KMS-11 (cell line): Measurements from ENCODE around the gene FMO1.
"Not testable (repeated sequence)": the region's sequence is repeated elsewhere in the genome, so short reads cannot be mapped to it uniquely, and the experiment has no call there.

ENCODE experiments used
- H2AFZ ChIP-seq: fragments of 200-600 bp; sonication (generic); 2 replicates; pipeline ENCODE4 v1.6.1; 2016; ENCODE audit warnings: antibody characterized with exemption, mixed run types, low read depth
- H3K27ac ChIP-seq: fragments of 200-600 bp; sonication (generic); 2 replicates; pipeline ENCODE4 v1.6.1; 2016; ENCODE audit warnings: mild to moderate bottlenecking, mixed run types
- H3K27me3 ChIP-seq: fragments of 200-600 bp; sonication (generic); 2 replicates; pipeline ENCODE4 v1.6.1; 2017; ENCODE audit warnings: mild to moderate bottlenecking, low read depth, mixed run types, moderate library complexity; ENCODE audit not compliant: insufficient read depth
- H3K36me3 ChIP-seq: fragments of 200-600 bp; sonication (generic); 2 replicates; pipeline ENCODE4 v1.6.1; 2017; ENCODE audit warnings: mild to moderate bottlenecking, mixed run types; ENCODE audit not compliant: insufficient read depth
- H3K4me1 ChIP-seq: fragments of 200-600 bp; sonication (generic); 2 replicates; pipeline ENCODE4 v1.6.1; 2016; ENCODE audit warnings: mild to moderate bottlenecking, low read depth, mixed run types; ENCODE audit not compliant: poor library complexity, severe bottlenecking
- H3K4me2 ChIP-seq: fragments of 200-600 bp; sonication (generic); 2 replicates; pipeline ENCODE4 v1.7.0; 2016; ENCODE audit warnings: mild to moderate bottlenecking, mixed run types
- H3K4me3 ChIP-seq: fragments of 200-600 bp; sonication (generic); IDR thresholded peaks from 2 replicates; pipeline ENCODE4 v1.6.1; 2017; ENCODE audit warnings: low read depth, low read length, mixed read lengths; ENCODE audit not compliant: insufficient read depth
- H3K79me2 ChIP-seq: fragments of 200-600 bp; sonication (generic); 2 replicates; pipeline ENCODE4 v1.6.1; 2016; ENCODE audit warnings: low read depth, mixed run types; ENCODE audit not compliant: insufficient read depth
- H3K9ac ChIP-seq: fragments of 200-600 bp; sonication (generic); 2 replicates; pipeline ENCODE4 v1.6.1; 2016; ENCODE audit warnings: mild to moderate bottlenecking, mixed run types
- H4K20me1 ChIP-seq: fragments of 200-600 bp; sonication (generic); 2 replicates; pipeline ENCODE4 v1.6.1; 2016; ENCODE audit warnings: mild to moderate bottlenecking, mixed run types; ENCODE audit not compliant: insufficient read depth
- TF ChIP-seq, protein P1 (sequence below): fragments of 200-600 bp; sonication (generic); conservative IDR thresholded peaks from 2 replicates; pipeline ENCODE4 v1.6.1; 2017; ENCODE audit warnings: low read depth, mild to moderate bottlenecking, antibody characterized with exemption, low read length, moderate library complexity, mixed read lengths

The FMO1 gene

DNA sequence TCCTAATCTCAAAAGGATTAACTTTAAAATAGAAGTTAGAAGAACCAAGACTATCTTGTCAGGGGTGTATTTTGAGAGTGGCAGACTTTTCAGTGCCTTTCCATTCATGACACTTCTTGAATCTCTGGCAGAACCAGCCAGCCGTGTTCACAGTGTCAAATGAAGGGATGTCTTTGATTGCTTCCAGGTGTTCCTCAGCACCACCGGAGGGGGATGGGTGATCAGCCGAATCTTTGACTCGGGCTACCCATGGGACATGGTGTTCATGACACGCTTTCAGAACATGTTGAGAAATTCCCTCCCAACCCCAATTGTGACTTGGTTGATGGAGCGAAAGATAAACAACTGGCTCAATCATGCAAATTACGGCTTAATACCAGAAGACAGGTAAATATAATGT, 32.3 kb downstream of the FMO1 start:
- Histone ChIP-seq H3K79me2 (no peaks in the 10 kb centered on the region), H3K27ac (no peak overlapping the region), H3K9ac (no peak overlapping the region), H2AFZ (no peak overlapping the region), H3K27me3 (no peaks in the 10 kb centered on the region), H4K20me1 (no peaks in the 10 kb centered on the region), H3K36me3 (no peaks in the 10 kb centered on the region), H3K4me1 (no peaks in the 10 kb centered on the region), H3K4me3 (no peak overlapping the region), H3K4me2 (no peak overlapping the region)
- TF ChIP-seq, protein P1, sequence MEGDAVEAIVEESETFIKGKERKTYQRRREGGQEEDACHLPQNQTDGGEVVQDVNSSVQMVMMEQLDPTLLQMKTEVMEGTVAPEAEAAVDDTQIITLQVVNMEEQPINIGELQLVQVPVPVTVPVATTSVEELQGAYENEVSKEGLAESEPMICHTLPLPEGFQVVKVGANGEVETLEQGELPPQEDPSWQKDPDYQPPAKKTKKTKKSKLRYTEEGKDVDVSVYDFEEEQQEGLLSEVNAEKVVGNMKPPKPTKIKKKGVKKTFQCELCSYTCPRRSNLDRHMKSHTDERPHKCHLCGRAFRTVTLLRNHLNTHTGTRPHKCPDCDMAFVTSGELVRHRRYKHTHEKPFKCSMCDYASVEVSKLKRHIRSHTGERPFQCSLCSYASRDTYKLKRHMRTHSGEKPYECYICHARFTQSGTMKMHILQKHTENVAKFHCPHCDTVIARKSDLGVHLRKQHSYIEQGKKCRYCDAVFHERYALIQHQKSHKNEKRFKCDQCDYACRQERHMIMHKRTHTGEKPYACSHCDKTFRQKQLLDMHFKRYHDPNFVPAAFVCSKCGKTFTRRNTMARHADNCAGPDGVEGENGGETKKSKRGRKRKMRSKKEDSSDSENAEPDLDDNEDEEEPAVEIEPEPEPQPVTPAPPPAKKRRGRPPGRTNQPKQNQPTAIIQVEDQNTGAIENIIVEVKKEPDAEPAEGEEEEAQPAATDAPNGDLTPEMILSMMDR, result no peak

GRCh38 chr1:171286032-171286705, 37.9 kb downstream of the FMO1 start:
- H2AFZ ChIP-seq, result peak overlapping the region; percentile 24
- no peak overlapping the region for H3K9ac ChIP-seq
- H3K4me3 ChIP-seq, result no peak overlapping the region
- H3K27me3 ChIP-seq, result no peaks in the 10 kb centered on the region
- TF ChIP-seq, protein P1, result no peak
- H3K79me2 ChIP-seq, result no peaks in the 10 kb centered on the region
- H4K20me1 ChIP-seq, result no peaks in the 10 kb centered on the region
- peak overlapping the region; percentile 14; the same call in 1 of the 2 replicates for H3K4me2 ChIP-seq
- peaks cover 9% of the 10 kb centered on the region for H3K4me1 ChIP-seq
- no peak overlapping the region for H3K27ac ChIP-seq
- no peaks in the 10 kb centered on the region for H3K36me3 ChIP-seq

GRCh38 chr1:171290621-171291020, 42.3 kb downstream of the FMO1 start:
- H3K27ac ChIP-seq, result no peak overlapping the region
- H3K4me3 ChIP-seq, result no peak overlapping the region
- H2AFZ ChIP-seq, result no peak overlapping the region
- H3K4me2 ChIP-seq, result no peak overlapping the region
- H3K36me3 ChIP-seq, result no peaks in the 10 kb centered on the region
- H3K27me3 ChIP-seq, result no peaks in the 10 kb centered on the region
- peaks cover 9% of the 10 kb centered on the region for H3K4me1 ChIP-seq
- H3K79me2 ChIP-seq, result no peaks in the 10 kb centered on the region
- H4K20me1 ChIP-seq, result no peaks in the 10 kb centered on the region
- H3K9ac ChIP-seq, result no peak overlapping the region
- TF ChIP-seq, protein P1, result no peak

GRCh38 chr1:171292799-171293198, 44.5 kb downstream of the FMO1 start:
- Histone ChIP-seq H3K36me3 (no peaks in the 10 kb centered on the region), H3K79me2 (no peaks in the 10 kb centered on the region), H3K4me1 (no peaks in the 10 kb centered on the region), H3K4me2 (no peak overlapping the region), H3K9ac (no peak overlapping the region), H3K27ac (no peak overlapping the region), H3K4me3 (no peak overlapping the region), H3K27me3 (no peaks in the 10 kb centered on the region), H2AFZ (no peak overlapping the region), H4K20me1 (no peaks in the 10 kb centered on the region)
- TF ChIP-seq, protein P1, result no peak

DNA sequence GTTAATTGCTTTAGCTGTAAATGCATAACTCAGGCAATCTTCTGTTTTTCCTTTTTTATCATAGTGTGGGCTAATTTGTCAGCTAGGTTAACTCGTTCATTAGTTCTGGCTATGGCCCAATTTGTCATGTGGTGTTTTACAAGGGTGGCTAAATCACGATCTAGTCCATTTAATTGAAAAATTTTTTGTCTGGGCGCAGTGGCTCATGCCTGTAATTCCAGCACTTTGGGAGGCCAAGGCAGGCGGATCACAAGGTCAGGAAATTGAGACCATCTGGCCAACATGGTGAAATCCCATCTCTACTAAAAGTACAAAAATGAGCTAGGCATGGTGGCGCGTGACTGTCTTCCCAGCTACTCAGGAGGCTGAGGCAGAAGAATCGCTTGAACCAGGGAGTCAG, 47.1 kb downstream of the FMO1 start:
- H3K4me3 ChIP-seq, H3K79me2 ChIP-seq, H3K27me3 ChIP-seq, H4K20me1 ChIP-seq, H2AFZ ChIP-seq, H3K9ac ChIP-seq, H3K4me1 ChIP-seq, H3K4me2 ChIP-seq, H3K36me3 ChIP-seq, H3K27ac ChIP-seq: not testable (repeated sequence)
